CD14-positive monocyte (primary cell): ENCODE data around the gene EFCAB8. TPM values are rescaled to one million over a fixed set of nuclear protein-coding genes. Genes with fewer than 3 reads are reported as not detected.

Experiments
- DNase-seq, 3 donors: peaks; one replicate each; pipeline ENCODE4 v3.0.0-alpha.2; 2011 to 2022
- H2AFZ ChIP-seq: 2 replicates; pipeline ENCODE4 v1.6.0; 2012; ENCODE audit warnings: mild to moderate bottlenecking, low read depth, low read length, inconsistent platforms; ENCODE audit not compliant: insufficient read depth, poor library complexity, severe bottlenecking
- H3K27ac ChIP-seq, 2 donors: 1 replicate in 1 of 2; 2 replicates in 1 of 2; pipeline ENCODE4 v1.5.1; 2012 to 2013; ENCODE audit warnings: low read length in 2 of 2, control low read depth in 1 of 2, inconsistent platforms in 1 of 2, low read depth in 1 of 2, mild to moderate bottlenecking in 1 of 2
- H3K27me3 ChIP-seq, 2 donors: one replicate each; pipeline versions ENCODE4 v1.6.0 to v1.6.1; 2011 to 2013; ENCODE audit warnings: low read length in 2 of 2; ENCODE audit not compliant: control insufficient read depth in 2 of 2, insufficient read depth in 2 of 2
- H3K36me3 ChIP-seq, 2 donors: replicated peaks in 1 of 2; 1 replicate in 1 of 2; 2 replicates in 1 of 2; pipeline versions ENCODE4 v1.5.1 to v1.6.1; 2012 to 2013; ENCODE audit warnings: low read length in 2 of 2, control low read depth in 1 of 2, inconsistent platforms in 1 of 2, mild to moderate bottlenecking in 1 of 2; ENCODE audit not compliant: insufficient read depth in 2 of 2, control insufficient read depth in 1 of 2
- H3K4me1 ChIP-seq, 2 donors: 1 replicate in 1 of 2; 2 replicates in 1 of 2; pipeline versions ENCODE4 v1.5.1 to v1.6.1; 2012 to 2013; ENCODE audit warnings: low read length in 2 of 2, control low read depth in 1 of 2, inconsistent platforms in 1 of 2, mild to moderate bottlenecking in 1 of 2, moderate library complexity in 1 of 2; ENCODE audit not compliant: insufficient read depth in 2 of 2, control insufficient read depth in 1 of 2
- H3K4me2 ChIP-seq: replicated peaks from 2 replicates; pipeline ENCODE3; 2012; ENCODE audit warnings: low read length, moderate library complexity, mild to moderate bottlenecking; ENCODE audit not compliant: poor library complexity, severe bottlenecking; ENCODE audit errors: extremely low read depth
- H3K4me3 ChIP-seq, 3 experiments: fragments of 200-600 bp in 1 of 3; sonication (generic) in 1 of 3; replicated peaks in 1 of 3; 1 replicate in 2 of 3; 2 replicates in 1 of 3; pipeline ENCODE4 v1.5.1; 2011 to 2013; ENCODE audit warnings: low read length in 3 of 3, mild to moderate bottlenecking in 3 of 3, control low read depth in 2 of 3, low read depth in 2 of 3, inconsistent platforms in 1 of 3, moderate library complexity in 1 of 3
- H3K79me2 ChIP-seq: 2 replicates; pipeline ENCODE4 v1.6.0; 2012; ENCODE audit warnings: mild to moderate bottlenecking, control low read depth, inconsistent platforms, low read length, moderate library complexity; ENCODE audit not compliant: insufficient read depth
- H3K9ac ChIP-seq: 2 replicates; pipeline ENCODE4 v1.6.0; 2017; ENCODE audit warnings: low read length, mild to moderate bottlenecking; ENCODE audit not compliant: insufficient read depth, poor library complexity, severe bottlenecking
- H3K9me3 ChIP-seq, 2 donors: replicated peaks in 1 of 2; 1 replicate in 1 of 2; 2 replicates in 1 of 2; pipeline versions ENCODE4 v1.5.1 to v1.6.1; 2012 to 2013; ENCODE audit warnings: low read length in 2 of 2, control low read depth in 1 of 2; ENCODE audit not compliant: control insufficient read depth in 1 of 2, insufficient read depth in 1 of 2
- H4K20me1 ChIP-seq: 2 replicates; pipeline ENCODE4 v1.6.0; 2012; ENCODE audit warnings: mild to moderate bottlenecking, low read length, control low read depth, moderate library complexity; ENCODE audit not compliant: insufficient read depth
- H3K27ac Mint-ChIP-seq, 7 donors: one replicate each; pipeline ENCODE4 v1.8.0; 2020; ENCODE audit warnings: mild to moderate bottlenecking in 7 of 7, mixed read lengths in 7 of 7, moderate library complexity in 6 of 7, inconsistent platforms in 2 of 7
- H3K27me3 Mint-ChIP-seq, 3 donors: one replicate each; pipeline ENCODE4 v1.8.0; 2021 to 2022; ENCODE audit warnings: low read depth in 3 of 3, mild to moderate bottlenecking in 3 of 3, mixed read lengths in 3 of 3, moderate library complexity in 3 of 3, inconsistent platforms in 1 of 3
- H3K36me3 Mint-ChIP-seq, 2 donors: one replicate each; pipeline ENCODE4 v1.8.0; 2020; ENCODE audit warnings: mixed read lengths in 2 of 2, inconsistent platforms in 1 of 2, mild to moderate bottlenecking in 1 of 2
- H3K4me1 Mint-ChIP-seq: one replicate; pipeline ENCODE4 v1.8.0; 2020; ENCODE audit warnings: mild to moderate bottlenecking, mixed read lengths
- H3K4me3 Mint-ChIP-seq, 2 donors: one replicate each; pipeline ENCODE4 v1.8.0; 2020; ENCODE audit warnings: mild to moderate bottlenecking in 2 of 2, mixed read lengths in 2 of 2, moderate library complexity in 1 of 2
- H3K9me3 Mint-ChIP-seq, 7 donors: one replicate each; pipeline ENCODE4 v1.8.0; 2020 to 2022; ENCODE audit warnings: mixed read lengths in 7 of 7, mild to moderate bottlenecking in 6 of 7, moderate library complexity in 6 of 7, inconsistent platforms in 2 of 7
- WGBS: methylation state at CpG from one replicate; pipeline ENCODE4 v1.1.5; 2013; ENCODE audit warnings: missing lambda C conversion rate; ENCODE audit not compliant: insufficient coverage; 5-methylcytosine and 5-hydroxymethylcytosine counted together
- intact Hi-C, 2 donors: fragments of 100-400 bp; cut with micrococcal nuclease; formaldehyde crosslinking; loops; one replicate each; pipeline versions ENCODE4 v1.15.0 to v1.15.1; 2023
- polyA plus RNA-seq, 3 donors: library from polyadenylated mRNA; depleted of rRNA in 1 of 3; unstranded in 2 of 3; stranded (reverse) in 1 of 3; fragments of 300-500 nt in 2 of 3; fragments of >200 nt in 1 of 3; fragmentation: Illumina TruSeq in 2 of 3; gene quantifications; 1 replicate in 2 of 3; 2 replicates in 1 of 3; pipeline ENCODE4 v1.2.3, GENCODE V29; 2012 to 2021
- TF ChIP-seq, protein P1 (sequence below): fragments of 200-600 bp; IDR thresholded peaks from one replicate; pipeline ENCODE4 v1.8.0; 2022; ENCODE audit warnings: antibody characterized with exemption, mild to moderate bottlenecking

Gene EFCAB8
- polyA plus RNA-seq, 3 donors, result 0.45 TPM; not detected in 2

DNA sequence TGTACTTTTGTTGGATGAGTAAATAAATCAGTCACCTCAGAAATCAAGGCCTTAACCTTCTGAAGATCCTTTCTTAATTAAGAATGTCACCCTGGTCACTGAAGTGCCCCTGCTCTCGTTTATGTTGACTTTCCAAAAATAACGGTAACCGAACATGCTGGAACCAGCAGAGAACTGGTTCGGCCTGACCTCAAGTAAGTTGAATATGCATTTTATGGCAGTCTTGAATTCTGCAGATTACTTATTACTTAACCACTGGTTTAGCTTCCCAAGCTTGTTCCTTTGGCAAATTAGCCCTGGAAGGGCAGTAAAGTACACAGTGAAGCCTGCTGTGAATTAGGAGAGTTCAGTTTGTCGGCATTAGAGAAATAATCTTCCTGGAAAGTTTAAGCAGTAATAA is 26.7 kb upstream of the EFCAB8 start:
- Histone ChIP-seq H2AFZ (no peak overlapping the region), H3K4me1 (peaks cover 19 to 23% of the 10 kb centered on the region in 2 donors), H3K4me3 (no peak overlapping the region), H3K9me3 (no peaks in the 10 kb centered on the region), H3K79me2 (peaks cover 99% of the 10 kb centered on the region), H3K36me3 (peaks cover 49 to 83% of the 10 kb centered on the region in 2 donors), H3K27ac (peak overlapping the region in 1 of 2 donors; percentile 17), H3K9ac (no peak overlapping the region), H3K4me2 (no peak overlapping the region), H3K27me3 (no peaks in the 10 kb centered on the region), H4K20me1 (peaks cover 65% of the 10 kb centered on the region)
- Mint-ChIP-seq H3K9me3 (peaks cover 0 to 3% (median 0%) of the 10 kb centered on the region in 7 donors), H3K4me1 (peaks cover 29% of the 10 kb centered on the region), H3K27ac (peak overlapping the region in 1 of 7 donors; percentile 52), H3K36me3 (peaks cover 48 to 83% of the 10 kb centered on the region in 2 donors), H3K27me3 (peaks cover 0 to 1% (median 0%) of the 10 kb centered on the region in 3 donors), H3K4me3 (no peak overlapping the region)
- 89% methylated on average over 3 of the region's 5 CpGs for WGBS
- no peak for DNase-seq
- intact Hi-C loops, result no loop called here
- TF ChIP-seq, protein P1, sequence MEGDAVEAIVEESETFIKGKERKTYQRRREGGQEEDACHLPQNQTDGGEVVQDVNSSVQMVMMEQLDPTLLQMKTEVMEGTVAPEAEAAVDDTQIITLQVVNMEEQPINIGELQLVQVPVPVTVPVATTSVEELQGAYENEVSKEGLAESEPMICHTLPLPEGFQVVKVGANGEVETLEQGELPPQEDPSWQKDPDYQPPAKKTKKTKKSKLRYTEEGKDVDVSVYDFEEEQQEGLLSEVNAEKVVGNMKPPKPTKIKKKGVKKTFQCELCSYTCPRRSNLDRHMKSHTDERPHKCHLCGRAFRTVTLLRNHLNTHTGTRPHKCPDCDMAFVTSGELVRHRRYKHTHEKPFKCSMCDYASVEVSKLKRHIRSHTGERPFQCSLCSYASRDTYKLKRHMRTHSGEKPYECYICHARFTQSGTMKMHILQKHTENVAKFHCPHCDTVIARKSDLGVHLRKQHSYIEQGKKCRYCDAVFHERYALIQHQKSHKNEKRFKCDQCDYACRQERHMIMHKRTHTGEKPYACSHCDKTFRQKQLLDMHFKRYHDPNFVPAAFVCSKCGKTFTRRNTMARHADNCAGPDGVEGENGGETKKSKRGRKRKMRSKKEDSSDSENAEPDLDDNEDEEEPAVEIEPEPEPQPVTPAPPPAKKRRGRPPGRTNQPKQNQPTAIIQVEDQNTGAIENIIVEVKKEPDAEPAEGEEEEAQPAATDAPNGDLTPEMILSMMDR, result no peak

DNA sequence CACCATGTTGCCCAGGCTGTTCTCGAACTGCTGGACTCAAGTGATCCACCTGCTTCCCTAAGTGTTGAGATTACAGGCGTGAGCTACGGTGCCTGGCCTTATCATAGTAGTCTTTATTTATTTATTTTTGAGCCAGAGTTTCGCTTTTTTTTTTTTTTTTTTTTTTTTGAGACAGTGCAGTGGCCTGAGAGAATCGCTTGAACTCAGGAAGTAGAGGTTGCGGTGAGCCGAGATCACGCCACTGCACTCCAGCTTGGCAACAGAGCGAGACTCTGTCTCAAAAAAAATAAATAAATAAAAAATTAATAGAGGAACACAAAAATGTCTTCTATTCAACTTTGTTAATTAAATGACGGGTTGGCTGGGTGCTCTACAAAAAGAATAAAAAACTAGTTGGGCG is 26.1 kb upstream of the EFCAB8 start:
- Mint-ChIP-seq H3K27me3 (peaks cover 0 to 1% (median 0%) of the 10 kb centered on the region in 3 donors), H3K4me1 (peaks cover 29% of the 10 kb centered on the region), H3K9me3 (peaks cover 0 to 3% (median 0%) of the 10 kb centered on the region in 7 donors), H3K36me3 (peaks cover 45 to 83% of the 10 kb centered on the region in 2 donors), H3K27ac (peak overlapping the region in 3 of 7 donors; percentile 33 to 70 (median 53)), H3K4me3 (no peak overlapping the region)
- Histone ChIP-seq H3K9me3 (no peaks in the 10 kb centered on the region), H3K4me3 (no peak overlapping the region), H3K4me2 (no peak overlapping the region), H4K20me1 (peaks cover 71% of the 10 kb centered on the region), H3K9ac (no peak overlapping the region), H3K36me3 (peaks cover 53 to 83% of the 10 kb centered on the region in 2 donors), H3K27me3 (no peaks in the 10 kb centered on the region), H3K4me1 (peaks cover 19 to 23% of the 10 kb centered on the region in 2 donors), H3K79me2 (peaks cover 96% of the 10 kb centered on the region), H3K27ac (peak overlapping the region in 1 of 2 donors; percentile 17), H2AFZ (no peak overlapping the region)
- WGBS, result 93% methylated on average over 3 of the region's 11 CpGs
- no peak for DNase-seq
- intact Hi-C loops, result no loop called here
- TF ChIP-seq, protein P1, result no peak
